Measurements from ENCODE around the gene DNAH8. TPM values are rescaled to one million over a fixed set of nuclear protein-coding genes. Genes with fewer than 3 reads are reported as not detected.

The DNAH8 gene
- total and polyA plus RNA-seq, 2 experiments from 2014 or later = 0.03 to 0.15 TPM

DNA sequence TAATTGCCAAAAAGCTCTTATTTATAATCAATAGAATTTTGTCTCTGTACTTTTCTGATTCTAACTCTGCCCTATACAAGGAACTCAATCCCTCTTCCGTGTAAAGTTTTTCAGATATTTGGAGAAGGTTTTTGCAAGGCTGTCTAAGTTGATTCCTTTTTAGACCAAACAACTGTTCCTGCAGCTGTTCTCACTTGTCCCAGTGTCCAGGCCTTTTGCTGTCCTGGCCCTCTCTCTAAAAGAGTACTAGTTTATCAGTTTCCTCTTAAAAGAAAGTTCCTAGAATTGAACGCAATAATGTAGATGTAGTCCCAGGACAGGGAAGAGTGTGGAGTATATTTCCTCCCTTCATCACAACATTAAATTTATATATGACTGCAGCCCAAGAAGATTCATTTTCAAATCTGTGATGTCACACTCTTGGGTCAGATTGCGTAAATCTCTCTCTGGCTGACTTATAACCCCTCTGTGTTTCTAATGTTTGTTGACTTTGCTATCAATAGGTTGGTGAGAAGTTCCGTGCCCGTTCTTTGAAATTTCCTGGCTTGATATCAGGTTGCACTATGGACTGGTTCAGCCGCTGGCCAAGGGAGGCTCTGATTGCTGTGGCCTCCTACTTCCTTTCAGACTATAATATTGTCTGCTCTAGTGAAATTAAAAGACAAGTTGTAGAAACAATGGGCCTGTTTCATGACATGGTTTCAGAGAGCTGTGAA is 194.1 kb downstream of the DNAH8 start:
- Histone ChIP-seq H3K27ac (peak overlapping the region; percentile 80), H3K36me3 (replicated peaks; ENCODE audit: insufficient read depth, low read depth) (no peaks in the 10 kb centered on the region), H2AFZ (no peak overlapping the region), H4K20me1 (ENCODE audit: insufficient read depth, poor library complexity, severe bottlenecking) (no peaks in the 10 kb centered on the region), H3K4me2 (peak overlapping the region; percentile 22), H3K4me1 (ENCODE audit: insufficient read depth) (no peaks in the 10 kb centered on the region), H3K4me3 (no peak overlapping the region), H3K9me3 (ENCODE audit: low read depth) (no peaks in the 10 kb centered on the region), H3K9me2 (replicated peaks; ENCODE audit: insufficient read depth) (no peaks in the 10 kb centered on the region), H3K79me2 (no peaks in the 10 kb centered on the region), H3K27me3 (no peaks in the 10 kb centered on the region)
- DNase-seq (ENCODE audit: low spot score) = peak; percentile 53
- WGBS (ENCODE audit: low lambda C conversion rate, missing lambda C conversion rate) = 56% methylated on average over 6 of the region's 6 CpGs
- TF ChIP-seq EZH2 (IDR thresholded peaks at IDR 0.05; ENCODE audit: borderline replicate concordance) (no peak), EZH2phosphoT487 (IDR thresholded peaks at IDR 0.05; ENCODE audit: low read depth, severe bottlenecking, unreplicated experiment) (no peak)
- TF ChIP-seq, protein P1, sequence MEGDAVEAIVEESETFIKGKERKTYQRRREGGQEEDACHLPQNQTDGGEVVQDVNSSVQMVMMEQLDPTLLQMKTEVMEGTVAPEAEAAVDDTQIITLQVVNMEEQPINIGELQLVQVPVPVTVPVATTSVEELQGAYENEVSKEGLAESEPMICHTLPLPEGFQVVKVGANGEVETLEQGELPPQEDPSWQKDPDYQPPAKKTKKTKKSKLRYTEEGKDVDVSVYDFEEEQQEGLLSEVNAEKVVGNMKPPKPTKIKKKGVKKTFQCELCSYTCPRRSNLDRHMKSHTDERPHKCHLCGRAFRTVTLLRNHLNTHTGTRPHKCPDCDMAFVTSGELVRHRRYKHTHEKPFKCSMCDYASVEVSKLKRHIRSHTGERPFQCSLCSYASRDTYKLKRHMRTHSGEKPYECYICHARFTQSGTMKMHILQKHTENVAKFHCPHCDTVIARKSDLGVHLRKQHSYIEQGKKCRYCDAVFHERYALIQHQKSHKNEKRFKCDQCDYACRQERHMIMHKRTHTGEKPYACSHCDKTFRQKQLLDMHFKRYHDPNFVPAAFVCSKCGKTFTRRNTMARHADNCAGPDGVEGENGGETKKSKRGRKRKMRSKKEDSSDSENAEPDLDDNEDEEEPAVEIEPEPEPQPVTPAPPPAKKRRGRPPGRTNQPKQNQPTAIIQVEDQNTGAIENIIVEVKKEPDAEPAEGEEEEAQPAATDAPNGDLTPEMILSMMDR (IDR thresholded peaks at IDR 0.05; ENCODE audit: poor library complexity) = no peak

DNA sequence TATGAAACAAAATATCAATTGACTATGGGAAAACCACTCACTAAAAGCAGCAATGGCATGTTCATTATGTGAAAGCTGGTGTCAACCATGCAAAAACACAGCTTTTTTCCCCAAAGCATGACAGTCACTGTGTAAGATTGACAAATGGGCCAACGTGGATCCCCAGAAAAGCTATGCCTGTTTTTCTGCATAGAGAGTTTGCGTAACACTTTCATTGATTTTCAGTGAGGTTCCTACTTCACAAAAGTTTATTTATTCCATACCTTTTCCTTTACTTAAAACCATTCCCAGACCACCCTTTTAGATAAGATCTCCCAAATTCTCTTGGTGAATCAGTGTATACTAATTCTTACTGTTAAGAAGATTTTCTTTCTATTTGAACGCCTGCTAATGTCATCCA is 195.1 kb downstream of the DNAH8 start:
- peak overlapping the region; percentile 80 for H3K27ac ChIP-seq
- no peaks in the 10 kb centered on the region for H3K4me1 ChIP-seq (ENCODE audit: insufficient read depth)
- DNase-seq (ENCODE audit: low spot score) = no peak
- H2AFZ ChIP-seq = no peak overlapping the region
- no peaks in the 10 kb centered on the region for H3K9me3 ChIP-seq (ENCODE audit: low read depth)
- H3K27me3 ChIP-seq = no peaks in the 10 kb centered on the region
- WGBS (ENCODE audit: low lambda C conversion rate, missing lambda C conversion rate) = 72% methylated on average over 3 of the region's 3 CpGs
- peak overlapping the region; percentile 22 for H3K4me2 ChIP-seq
- H3K36me3 ChIP-seq (replicated peaks; ENCODE audit: insufficient read depth, low read depth) = no peaks in the 10 kb centered on the region
- H3K4me3 ChIP-seq = no peak overlapping the region
- H3K79me2 ChIP-seq = no peaks in the 10 kb centered on the region
- H4K20me1 ChIP-seq (ENCODE audit: insufficient read depth, poor library complexity, severe bottlenecking) = no peaks in the 10 kb centered on the region
- no peaks in the 10 kb centered on the region for H3K9me2 ChIP-seq (replicated peaks; ENCODE audit: insufficient read depth)
- TF ChIP-seq, protein P1 (IDR thresholded peaks at IDR 0.05; ENCODE audit: poor library complexity) = no peak
- TF ChIP-seq EZH2phosphoT487 (IDR thresholded peaks at IDR 0.05; ENCODE audit: low read depth, severe bottlenecking, unreplicated experiment) (no peak), EZH2 (IDR thresholded peaks at IDR 0.05; ENCODE audit: borderline replicate concordance) (no peak)

GRCh38 chr6:38912378-38912777 is 197.3 kb downstream of the DNAH8 start:
- Histone ChIP-seq H3K36me3 (replicated peaks; ENCODE audit: insufficient read depth, low read depth) (no peaks in the 10 kb centered on the region), H3K79me2 (no peaks in the 10 kb centered on the region), H4K20me1 (ENCODE audit: insufficient read depth, poor library complexity, severe bottlenecking) (no peaks in the 10 kb centered on the region), H3K4me2 (no peak overlapping the region), H3K4me1 (ENCODE audit: insufficient read depth) (no peaks in the 10 kb centered on the region), H3K4me3 (no peak overlapping the region), H3K27me3 (no peaks in the 10 kb centered on the region), H3K9me2 (replicated peaks; ENCODE audit: insufficient read depth) (no peaks in the 10 kb centered on the region), H3K27ac (no peak overlapping the region), H3K9me3 (ENCODE audit: low read depth) (no peaks in the 10 kb centered on the region), H2AFZ (no peak overlapping the region)
- TF ChIP-seq EZH2phosphoT487 (IDR thresholded peaks at IDR 0.05; ENCODE audit: low read depth, severe bottlenecking, unreplicated experiment) = no peak
- TF ChIP-seq, protein P1 (IDR thresholded peaks at IDR 0.05; ENCODE audit: poor library complexity) = no peak
- TF ChIP-seq EZH2 (IDR thresholded peaks at IDR 0.05; ENCODE audit: borderline replicate concordance) = no peak
- DNase-seq (ENCODE audit: low spot score) = no peak
- WGBS (ENCODE audit: low lambda C conversion rate, missing lambda C conversion rate) = 93% methylated on average over 2 of the region's 2 CpGs
